ENCODE results near the gene SNX8. TPM values are rescaled to one million over a fixed set of nuclear protein-coding genes. Genes with fewer than 3 reads are reported as not detected.

The SNX8 gene
- total and polyA plus RNA-seq, 9 of the 15 experiments (the other 6 are each of a cell fraction or from before 2014, with no cell fraction given) = 2.7 to 51.6 (median 16.9) TPM

DNA sequence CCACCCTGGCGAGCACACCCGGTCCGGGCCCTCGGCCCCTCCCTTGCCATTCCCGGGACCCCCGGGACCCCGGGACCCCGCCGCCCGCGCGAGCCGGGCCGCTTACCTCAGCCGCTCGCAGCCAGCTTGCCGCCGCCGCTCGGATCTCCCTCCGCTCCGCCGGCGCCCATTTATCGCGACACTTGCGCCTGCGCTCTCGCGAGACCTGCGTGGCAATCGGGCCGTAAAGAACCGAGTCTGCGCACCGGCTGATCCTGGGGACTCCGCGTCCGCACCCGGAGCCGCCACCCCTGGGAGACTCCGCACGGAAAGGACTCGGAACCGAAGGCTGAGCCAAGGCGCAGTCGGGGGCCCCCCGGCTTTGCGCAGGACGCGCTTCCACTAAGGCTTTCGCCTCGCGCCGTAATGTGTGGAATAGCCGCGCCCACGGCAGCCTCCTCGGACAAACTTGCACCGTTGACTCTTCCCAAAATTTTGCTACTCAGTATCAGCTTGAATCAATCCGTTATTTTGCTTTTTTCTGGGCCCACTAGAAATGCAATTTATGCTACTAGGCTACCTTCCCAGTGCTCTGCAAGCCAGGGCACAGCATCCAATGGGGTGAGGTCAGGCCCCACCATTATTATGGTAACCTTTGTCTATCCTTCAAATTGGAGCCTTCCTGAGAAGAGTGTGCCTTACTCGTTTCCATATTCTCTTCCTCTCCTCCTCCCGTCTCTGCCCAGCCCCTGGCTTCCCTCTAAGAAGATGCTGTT is 81.3 kb downstream of the SNX8 start, which contains the start of gene MAD1L1 (continued):
- TF ChIP-seq, protein P1, sequence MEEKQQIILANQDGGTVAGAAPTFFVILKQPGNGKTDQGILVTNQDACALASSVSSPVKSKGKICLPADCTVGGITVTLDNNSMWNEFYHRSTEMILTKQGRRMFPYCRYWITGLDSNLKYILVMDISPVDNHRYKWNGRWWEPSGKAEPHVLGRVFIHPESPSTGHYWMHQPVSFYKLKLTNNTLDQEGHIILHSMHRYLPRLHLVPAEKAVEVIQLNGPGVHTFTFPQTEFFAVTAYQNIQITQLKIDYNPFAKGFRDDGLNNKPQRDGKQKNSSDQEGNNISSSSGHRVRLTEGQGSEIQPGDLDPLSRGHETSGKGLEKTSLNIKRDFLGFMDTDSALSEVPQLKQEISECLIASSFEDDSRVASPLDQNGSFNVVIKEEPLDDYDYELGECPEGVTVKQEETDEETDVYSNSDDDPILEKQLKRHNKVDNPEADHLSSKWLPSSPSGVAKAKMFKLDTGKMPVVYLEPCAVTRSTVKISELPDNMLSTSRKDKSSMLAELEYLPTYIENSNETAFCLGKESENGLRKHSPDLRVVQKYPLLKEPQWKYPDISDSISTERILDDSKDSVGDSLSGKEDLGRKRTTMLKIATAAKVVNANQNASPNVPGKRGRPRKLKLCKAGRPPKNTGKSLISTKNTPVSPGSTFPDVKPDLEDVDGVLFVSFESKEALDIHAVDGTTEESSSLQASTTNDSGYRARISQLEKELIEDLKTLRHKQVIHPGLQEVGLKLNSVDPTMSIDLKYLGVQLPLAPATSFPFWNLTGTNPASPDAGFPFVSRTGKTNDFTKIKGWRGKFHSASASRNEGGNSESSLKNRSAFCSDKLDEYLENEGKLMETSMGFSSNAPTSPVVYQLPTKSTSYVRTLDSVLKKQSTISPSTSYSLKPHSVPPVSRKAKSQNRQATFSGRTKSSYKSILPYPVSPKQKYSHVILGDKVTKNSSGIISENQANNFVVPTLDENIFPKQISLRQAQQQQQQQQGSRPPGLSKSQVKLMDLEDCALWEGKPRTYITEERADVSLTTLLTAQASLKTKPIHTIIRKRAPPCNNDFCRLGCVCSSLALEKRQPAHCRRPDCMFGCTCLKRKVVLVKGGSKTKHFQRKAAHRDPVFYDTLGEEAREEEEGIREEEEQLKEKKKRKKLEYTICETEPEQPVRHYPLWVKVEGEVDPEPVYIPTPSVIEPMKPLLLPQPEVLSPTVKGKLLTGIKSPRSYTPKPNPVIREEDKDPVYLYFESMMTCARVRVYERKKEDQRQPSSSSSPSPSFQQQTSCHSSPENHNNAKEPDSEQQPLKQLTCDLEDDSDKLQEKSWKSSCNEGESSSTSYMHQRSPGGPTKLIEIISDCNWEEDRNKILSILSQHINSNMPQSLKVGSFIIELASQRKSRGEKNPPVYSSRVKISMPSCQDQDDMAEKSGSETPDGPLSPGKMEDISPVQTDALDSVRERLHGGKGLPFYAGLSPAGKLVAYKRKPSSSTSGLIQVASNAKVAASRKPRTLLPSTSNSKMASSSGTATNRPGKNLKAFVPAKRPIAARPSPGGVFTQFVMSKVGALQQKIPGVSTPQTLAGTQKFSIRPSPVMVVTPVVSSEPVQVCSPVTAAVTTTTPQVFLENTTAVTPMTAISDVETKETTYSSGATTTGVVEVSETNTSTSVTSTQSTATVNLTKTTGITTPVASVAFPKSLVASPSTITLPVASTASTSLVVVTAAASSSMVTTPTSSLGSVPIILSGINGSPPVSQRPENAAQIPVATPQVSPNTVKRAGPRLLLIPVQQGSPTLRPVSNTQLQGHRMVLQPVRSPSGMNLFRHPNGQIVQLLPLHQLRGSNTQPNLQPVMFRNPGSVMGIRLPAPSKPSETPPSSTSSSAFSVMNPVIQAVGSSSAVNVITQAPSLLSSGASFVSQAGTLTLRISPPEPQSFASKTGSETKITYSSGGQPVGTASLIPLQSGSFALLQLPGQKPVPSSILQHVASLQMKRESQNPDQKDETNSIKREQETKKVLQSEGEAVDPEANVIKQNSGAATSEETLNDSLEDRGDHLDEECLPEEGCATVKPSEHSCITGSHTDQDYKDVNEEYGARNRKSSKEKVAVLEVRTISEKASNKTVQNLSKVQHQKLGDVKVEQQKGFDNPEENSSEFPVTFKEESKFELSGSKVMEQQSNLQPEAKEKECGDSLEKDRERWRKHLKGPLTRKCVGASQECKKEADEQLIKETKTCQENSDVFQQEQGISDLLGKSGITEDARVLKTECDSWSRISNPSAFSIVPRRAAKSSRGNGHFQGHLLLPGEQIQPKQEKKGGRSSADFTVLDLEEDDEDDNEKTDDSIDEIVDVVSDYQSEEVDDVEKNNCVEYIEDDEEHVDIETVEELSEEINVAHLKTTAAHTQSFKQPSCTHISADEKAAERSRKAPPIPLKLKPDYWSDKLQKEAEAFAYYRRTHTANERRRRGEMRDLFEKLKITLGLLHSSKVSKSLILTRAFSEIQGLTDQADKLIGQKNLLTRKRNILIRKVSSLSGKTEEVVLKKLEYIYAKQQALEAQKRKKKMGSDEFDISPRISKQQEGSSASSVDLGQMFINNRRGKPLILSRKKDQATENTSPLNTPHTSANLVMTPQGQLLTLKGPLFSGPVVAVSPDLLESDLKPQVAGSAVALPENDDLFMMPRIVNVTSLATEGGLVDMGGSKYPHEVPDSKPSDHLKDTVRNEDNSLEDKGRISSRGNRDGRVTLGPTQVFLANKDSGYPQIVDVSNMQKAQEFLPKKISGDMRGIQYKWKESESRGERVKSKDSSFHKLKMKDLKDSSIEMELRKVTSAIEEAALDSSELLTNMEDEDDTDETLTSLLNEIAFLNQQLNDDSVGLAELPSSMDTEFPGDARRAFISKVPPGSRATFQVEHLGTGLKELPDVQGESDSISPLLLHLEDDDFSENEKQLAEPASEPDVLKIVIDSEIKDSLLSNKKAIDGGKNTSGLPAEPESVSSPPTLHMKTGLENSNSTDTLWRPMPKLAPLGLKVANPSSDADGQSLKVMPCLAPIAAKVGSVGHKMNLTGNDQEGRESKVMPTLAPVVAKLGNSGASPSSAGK (IDR thresholded peaks at IDR 0.05) = no peak
- peak; percentile 90 for TF ChIP-seq NEUROD1 (IDR thresholded peaks at IDR 0.05; ENCODE audit: borderline replicate concordance, low read depth, low read length, partially characterized antibody)
- no peak; a peak in 2 of 4 replicates for TF ChIP-seq RCOR1 (IDR thresholded peaks at IDR 0.05; ENCODE audit: borderline replicate concordance in 1 of 2, low read depth in 2 of 2, low read length in 2 of 2)
- no peak for TF ChIP-seq ATF1 (CRISPR knock-in tag; IDR thresholded peaks at IDR 0.05)
- TF ChIP-seq ATF1 (tag; IDR thresholded peaks at IDR 0.05) = peak; percentile 79
- no peak for TF ChIP-seq ZNF444 (CRISPR knock-in tag; IDR thresholded peaks at IDR 0.05)
- TF ChIP-seq, protein P2, sequence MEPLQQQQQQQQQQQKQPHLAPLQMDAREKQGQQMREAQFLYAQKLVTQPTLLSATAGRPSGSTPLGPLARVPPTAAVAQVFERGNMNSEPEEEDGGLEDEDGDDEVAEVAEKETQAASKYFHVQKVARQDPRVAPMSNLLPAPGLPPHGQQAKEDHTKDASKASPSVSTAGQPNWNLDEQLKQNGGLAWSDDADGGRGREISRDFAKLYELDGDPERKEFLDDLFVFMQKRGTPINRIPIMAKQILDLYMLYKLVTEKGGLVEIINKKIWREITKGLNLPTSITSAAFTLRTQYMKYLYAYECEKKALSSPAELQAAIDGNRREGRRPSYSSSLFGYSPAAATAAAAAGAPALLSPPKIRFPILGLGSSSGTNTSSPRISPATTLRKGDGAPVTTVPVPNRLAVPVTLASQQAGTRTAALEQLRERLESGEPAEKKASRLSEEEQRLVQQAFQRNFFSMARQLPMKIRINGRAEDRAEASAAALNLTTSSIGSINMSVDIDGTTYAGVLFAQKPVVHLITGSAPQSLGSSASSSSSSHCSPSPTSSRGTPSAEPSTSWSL (CRISPR knock-in tag; IDR thresholded peaks at IDR 0.05; ENCODE audit: borderline replicate concordance) = no peak
- no peak for TF ChIP-seq FOXJ2 (tag; IDR thresholded peaks at IDR 0.05)
- TF ChIP-seq, protein P3, sequence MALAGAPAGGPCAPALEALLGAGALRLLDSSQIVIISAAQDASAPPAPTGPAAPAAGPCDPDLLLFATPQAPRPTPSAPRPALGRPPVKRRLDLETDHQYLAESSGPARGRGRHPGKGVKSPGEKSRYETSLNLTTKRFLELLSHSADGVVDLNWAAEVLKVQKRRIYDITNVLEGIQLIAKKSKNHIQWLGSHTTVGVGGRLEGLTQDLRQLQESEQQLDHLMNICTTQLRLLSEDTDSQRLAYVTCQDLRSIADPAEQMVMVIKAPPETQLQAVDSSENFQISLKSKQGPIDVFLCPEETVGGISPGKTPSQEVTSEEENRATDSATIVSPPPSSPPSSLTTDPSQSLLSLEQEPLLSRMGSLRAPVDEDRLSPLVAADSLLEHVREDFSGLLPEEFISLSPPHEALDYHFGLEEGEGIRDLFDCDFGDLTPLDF (CRISPR knock-in tag; IDR thresholded peaks at IDR 0.05) = 0 out of 2 replicates have a peak, but pooled peaks have one; percentile 54
- TF ChIP-seq KHSRP (IDR thresholded peaks at IDR 0.05) = no peak

Data from K562 (cell line).